Measurements from ENCODE around the gene TACSTD2. TPM values are rescaled to one million over a fixed set of nuclear protein-coding genes. Genes with fewer than 3 reads are reported as not detected.

The TACSTD2 gene
- total RNA-seq, 1 donor from 2014 or later: 21.2 TPM

DNA sequence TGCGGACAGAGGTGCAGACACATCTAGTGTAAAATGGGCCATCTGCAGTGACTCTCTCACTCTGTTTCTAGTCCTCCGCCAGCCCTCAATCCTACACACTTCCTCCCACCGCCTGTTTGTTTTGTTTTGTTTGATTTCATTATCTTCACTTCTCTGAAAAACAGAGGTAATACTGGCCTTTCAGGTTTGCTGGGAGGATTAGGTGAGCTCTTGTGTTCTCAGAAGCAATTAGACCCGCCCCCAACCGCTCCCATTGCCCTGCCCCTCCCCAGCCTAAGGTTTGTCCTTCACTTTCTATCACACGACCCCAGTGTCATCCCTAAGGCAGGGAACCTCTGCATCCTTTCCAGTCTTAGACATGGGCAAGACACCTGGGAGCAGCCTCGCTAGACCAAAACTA is 43.2 kb upstream of the TACSTD2 start:
- peaks cover 5% of the 10 kb centered on the region for H3K9me3 Mint-ChIP-seq
- peaks cover 16% of the 10 kb centered on the region for H3K4me1 Mint-ChIP-seq (ENCODE audit: unreplicated experiment)
- no peak for DNase-seq (ENCODE audit: extremely low spot score, unreplicated experiment)
- H3K4me3 Mint-ChIP-seq: peak overlapping the region; percentile 82
- TF ChIP-seq, protein P1, sequence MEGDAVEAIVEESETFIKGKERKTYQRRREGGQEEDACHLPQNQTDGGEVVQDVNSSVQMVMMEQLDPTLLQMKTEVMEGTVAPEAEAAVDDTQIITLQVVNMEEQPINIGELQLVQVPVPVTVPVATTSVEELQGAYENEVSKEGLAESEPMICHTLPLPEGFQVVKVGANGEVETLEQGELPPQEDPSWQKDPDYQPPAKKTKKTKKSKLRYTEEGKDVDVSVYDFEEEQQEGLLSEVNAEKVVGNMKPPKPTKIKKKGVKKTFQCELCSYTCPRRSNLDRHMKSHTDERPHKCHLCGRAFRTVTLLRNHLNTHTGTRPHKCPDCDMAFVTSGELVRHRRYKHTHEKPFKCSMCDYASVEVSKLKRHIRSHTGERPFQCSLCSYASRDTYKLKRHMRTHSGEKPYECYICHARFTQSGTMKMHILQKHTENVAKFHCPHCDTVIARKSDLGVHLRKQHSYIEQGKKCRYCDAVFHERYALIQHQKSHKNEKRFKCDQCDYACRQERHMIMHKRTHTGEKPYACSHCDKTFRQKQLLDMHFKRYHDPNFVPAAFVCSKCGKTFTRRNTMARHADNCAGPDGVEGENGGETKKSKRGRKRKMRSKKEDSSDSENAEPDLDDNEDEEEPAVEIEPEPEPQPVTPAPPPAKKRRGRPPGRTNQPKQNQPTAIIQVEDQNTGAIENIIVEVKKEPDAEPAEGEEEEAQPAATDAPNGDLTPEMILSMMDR (conservative IDR thresholded peaks at IDR 0.05): no peak
- H3K36me3 Mint-ChIP-seq: no peaks in the 10 kb centered on the region
- peak overlapping the region; percentile 95 for H3K27ac Mint-ChIP-seq
- no peaks in the 10 kb centered on the region for H3K27me3 Mint-ChIP-seq

DNA sequence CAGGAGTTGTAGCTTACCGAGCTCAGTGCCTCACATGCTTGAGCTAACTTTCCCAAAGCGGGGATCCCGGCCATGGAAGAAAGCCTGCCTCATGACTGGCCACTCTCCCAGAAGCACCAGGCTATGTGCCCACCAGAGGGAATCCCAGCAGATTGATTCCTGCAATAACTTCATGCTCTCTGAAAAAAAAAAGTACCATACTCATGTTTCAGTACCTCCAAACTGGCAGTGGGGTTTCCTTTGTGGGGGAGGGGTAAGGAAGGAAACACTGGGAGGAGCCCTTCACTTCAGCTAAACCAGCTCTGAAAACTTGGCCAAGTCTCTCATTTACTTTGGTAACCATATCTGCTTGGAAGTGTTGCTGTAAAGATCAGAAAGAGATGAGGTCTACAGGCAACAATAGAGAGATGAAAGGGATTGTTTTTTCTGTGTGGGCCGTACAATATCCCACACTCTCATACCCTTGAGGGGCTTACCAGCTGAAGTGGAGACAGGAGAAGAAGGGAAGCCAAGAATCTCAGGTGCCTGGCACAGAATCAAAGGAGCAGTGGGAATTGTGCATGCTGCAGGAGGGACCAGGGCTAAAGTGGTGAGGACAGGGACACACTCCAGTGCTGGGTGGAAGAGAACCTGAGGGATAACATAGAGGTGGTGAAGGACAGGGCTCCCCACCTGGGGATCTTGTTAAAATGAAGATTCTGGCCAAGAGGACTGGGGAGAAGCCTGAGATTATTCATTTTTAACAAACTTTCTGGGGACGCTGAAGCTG is 42.4 kb upstream of the TACSTD2 start:
- TF ChIP-seq, protein P1 (conservative IDR thresholded peaks at IDR 0.05): no peak
- peak overlapping the region; percentile 40 for H3K4me3 Mint-ChIP-seq
- DNase-seq (ENCODE audit: extremely low spot score, unreplicated experiment): no peak
- H3K27me3 Mint-ChIP-seq: no peaks in the 10 kb centered on the region
- H3K27ac Mint-ChIP-seq: peak overlapping the region; percentile 95
- peaks cover 15% of the 10 kb centered on the region for H3K4me1 Mint-ChIP-seq (ENCODE audit: unreplicated experiment)
- peaks cover 4% of the 10 kb centered on the region for H3K9me3 Mint-ChIP-seq
- H3K36me3 Mint-ChIP-seq: no peaks in the 10 kb centered on the region

DNA sequence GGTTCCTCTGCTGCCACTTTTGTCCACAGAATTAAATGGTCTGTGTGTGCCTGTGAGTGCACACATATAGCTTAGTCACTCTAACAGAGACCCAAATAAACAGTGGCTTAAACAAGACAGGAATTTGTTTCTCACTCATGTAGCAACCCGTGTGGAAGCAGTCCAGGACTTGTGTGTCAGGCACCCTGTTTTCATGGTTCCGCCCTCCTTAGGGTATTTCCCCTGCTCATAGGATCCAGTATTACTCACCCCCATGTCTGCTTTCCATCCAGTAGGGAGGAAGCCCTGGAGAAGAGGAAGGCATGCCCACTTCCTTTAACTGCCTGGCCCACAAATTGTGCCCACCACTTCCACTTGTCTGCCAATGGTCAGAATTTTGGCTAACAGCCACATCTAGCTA is 41.3 kb upstream of the TACSTD2 start:
- Mint-ChIP-seq H3K36me3 (no peaks in the 10 kb centered on the region), H3K27ac (no peak overlapping the region), H3K9me3 (peaks cover 4% of the 10 kb centered on the region), H3K27me3 (no peaks in the 10 kb centered on the region), H3K4me3 (no peak overlapping the region), H3K4me1 (ENCODE audit: unreplicated experiment) (peaks cover 15% of the 10 kb centered on the region)
- no peak for DNase-seq (ENCODE audit: extremely low spot score, unreplicated experiment)
- TF ChIP-seq, protein P1 (conservative IDR thresholded peaks at IDR 0.05): no peak

DNA sequence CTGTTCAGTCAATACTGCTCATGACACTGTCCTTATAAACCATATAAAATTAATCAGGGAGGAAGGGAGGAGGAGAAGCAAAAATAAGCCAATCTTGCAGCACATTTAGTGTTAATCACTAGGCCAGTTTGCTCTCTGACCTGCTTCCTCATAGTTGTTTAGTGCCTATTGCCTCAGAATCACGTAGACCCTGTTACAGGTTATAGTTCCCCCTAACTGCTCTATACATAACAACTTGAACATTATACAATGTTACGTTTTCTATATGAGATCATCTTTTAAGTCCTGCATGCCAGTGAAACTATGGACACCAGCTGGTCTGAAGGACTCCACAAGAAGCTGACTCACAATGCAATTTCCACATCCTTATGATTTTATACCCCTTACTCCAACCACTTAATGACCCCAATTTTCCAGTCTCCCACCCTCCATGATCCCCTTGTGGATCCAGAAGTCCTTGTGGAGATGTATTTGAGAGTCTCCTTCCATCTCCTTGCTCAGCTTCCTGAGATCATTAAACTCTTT is 34.9 kb upstream of the TACSTD2 start:
- TF ChIP-seq, protein P1 (conservative IDR thresholded peaks at IDR 0.05): no peak
- Mint-ChIP-seq H3K27me3 (no peaks in the 10 kb centered on the region), H3K4me1 (ENCODE audit: unreplicated experiment) (no peaks in the 10 kb centered on the region), H3K4me3 (no peak overlapping the region), H3K36me3 (no peaks in the 10 kb centered on the region), H3K9me3 (no peaks in the 10 kb centered on the region), H3K27ac (no peak overlapping the region)
- DNase-seq (ENCODE audit: extremely low spot score, unreplicated experiment): no peak

DNA sequence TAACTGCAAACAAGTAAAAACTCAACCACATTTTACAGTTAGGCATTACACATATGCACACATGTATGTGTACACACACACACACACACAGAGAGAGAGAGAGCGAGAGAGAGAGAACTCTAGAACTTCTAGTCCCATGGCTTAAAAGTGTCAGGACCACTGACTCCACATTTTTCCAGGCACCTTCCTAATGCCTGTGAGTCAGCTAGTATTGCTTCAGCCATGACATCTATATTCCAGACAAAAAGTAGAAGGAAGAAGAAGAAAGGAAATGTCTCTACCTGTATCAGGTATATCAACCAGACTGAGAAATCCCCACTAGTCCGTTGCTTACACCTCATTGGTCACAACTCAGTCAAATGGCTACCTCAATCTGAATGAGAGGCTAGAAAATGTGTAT is 31.9 kb upstream of the TACSTD2 start:
- Mint-ChIP-seq H3K36me3 (no peaks in the 10 kb centered on the region), H3K4me3 (no peak overlapping the region), H3K27ac (no peak overlapping the region), H3K9me3 (peaks cover 7% of the 10 kb centered on the region), H3K4me1 (ENCODE audit: unreplicated experiment) (no peaks in the 10 kb centered on the region), H3K27me3 (no peaks in the 10 kb centered on the region)
- no peak for DNase-seq (ENCODE audit: extremely low spot score, unreplicated experiment)
- TF ChIP-seq, protein P1 (conservative IDR thresholded peaks at IDR 0.05): no peak
